AG08395 (cell line): Measurements from ENCODE around the gene ARPC5L.
A peak's percentile ranks its signal among the peaks of the same experiment; 100 is the strongest.

Source experiments
- DNase-seq: peaks from one replicate; pipeline ENCODE4 v3.0.0; 2012; ENCODE audit warnings: mixed read lengths, low spot score

ARPC5L gene

DNA sequence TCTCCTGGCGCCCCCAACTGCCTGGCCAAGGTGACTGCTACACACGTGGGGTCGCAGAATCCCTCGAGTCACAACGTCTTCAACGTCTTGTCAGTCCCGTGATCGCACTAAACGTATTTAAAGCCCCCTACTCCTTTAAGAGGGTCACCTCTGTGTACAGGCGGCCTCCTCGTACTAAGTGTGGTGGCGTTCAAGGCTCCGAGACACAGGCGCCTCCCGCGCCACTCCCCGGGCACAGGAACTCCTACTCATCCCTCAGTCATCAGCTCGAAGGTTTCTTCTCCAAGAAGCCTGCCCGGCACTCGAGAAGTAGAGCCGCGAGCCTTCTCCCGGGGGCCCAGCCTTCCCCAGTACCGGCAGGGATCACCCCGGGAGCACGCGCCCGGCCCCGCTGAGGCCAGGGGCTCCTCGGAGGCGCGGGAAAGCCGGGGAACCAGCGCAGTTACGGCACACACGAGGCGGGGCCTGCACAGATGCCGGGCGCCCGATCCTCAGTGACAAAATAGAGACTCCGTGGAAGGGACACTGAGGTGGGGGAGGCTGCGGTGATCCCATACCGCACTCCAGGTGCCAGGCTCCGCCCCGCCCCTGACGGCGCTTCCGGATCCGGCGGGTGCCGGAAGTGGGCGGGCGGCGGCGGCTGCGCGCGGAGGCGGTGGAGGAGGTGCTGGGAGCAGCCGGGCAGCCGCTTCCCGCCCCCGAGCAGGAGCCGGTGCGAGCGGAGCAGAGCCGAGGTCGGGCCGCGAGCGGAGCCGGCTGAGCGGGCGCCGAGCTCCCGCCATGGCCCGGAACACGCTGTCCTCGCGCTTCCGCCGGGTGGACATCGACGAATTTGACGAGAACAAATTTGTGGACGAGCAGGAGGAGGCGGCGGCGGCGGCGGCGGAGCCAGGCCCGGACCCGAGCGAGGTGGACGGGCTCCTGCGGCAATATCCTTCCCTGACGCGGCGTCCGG lies 6.9 kb downstream of the ARPC5L start:
- peak; percentile 96 for DNase-seq

DNA sequence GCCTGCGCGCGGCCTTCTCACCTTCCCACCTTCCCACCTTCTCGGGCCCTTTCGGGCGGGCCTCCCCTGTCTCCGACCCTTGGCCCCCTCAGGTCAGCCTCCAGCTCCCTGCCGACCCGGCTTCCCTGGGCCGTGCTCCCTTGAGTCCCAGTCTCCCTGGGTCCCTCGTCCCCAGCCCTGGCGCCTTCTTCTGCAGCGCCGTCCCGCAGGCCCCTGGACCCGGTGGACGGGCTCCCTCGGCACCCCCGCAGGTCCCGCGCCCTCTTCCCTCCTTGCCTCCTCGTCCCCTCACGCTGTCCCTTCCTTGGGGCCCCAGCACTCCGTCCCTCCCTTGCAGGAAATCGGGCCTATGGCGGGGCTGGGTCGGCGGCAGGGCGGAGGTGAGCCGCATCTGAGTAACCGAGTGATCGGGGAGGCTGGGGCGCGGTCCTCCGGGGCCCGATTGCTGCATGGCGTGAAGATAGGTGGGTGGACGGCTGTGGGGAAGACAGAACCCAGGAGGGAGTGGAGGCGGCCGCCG lies 7.6 kb downstream of the ARPC5L start:
- DNase-seq = peak; percentile 41

DNA sequence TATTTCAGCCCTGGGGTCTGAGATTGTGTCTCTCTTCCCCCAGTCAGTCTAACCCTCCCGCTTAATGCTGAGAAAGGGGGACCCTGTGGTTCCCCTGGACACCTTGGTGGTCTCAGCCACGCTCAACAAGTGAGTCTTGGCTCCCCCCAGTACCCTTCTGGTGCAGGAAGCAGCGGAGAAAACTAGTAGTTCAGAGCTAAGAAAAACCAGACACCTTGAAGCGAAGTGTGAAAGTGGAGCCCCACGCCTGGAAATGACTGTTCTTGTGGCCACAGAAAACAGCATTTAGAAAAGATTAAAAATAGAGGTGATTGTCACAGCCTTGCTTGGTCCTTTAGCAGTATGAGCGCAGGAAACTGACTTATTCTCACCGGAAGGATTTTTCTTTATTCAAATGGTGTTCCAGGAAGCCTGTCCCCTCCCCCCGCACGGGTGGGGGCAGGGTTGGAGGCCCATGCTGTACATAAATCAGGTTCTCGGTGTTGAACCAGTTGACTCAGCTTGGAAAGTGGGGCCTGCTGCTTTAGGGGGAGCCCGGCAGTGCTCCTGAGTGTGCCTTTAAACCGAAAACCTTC lies 8.1 kb downstream of the ARPC5L start:
- DNase-seq = no peak

DNA sequence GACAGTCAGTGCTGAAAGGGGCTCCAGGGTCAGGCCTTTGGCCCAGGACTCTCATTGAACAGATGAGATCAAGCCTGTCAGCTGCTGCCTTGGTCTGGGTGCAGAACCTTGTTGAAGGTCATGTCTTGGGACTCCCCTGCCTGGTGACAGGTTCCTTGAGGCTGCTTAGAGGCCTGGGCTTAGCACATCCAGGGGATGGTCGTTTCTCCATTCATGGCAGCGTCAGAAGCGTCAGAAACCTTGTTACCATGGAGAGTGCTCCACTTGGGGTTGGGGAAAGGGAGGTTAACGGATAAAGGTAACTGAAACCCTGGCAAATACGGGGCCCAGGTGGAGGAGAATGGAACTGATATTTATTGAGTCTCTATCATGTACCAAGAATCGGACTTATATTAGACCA lies 8.8 kb downstream of the ARPC5L start:
- no peak for DNase-seq

DNA sequence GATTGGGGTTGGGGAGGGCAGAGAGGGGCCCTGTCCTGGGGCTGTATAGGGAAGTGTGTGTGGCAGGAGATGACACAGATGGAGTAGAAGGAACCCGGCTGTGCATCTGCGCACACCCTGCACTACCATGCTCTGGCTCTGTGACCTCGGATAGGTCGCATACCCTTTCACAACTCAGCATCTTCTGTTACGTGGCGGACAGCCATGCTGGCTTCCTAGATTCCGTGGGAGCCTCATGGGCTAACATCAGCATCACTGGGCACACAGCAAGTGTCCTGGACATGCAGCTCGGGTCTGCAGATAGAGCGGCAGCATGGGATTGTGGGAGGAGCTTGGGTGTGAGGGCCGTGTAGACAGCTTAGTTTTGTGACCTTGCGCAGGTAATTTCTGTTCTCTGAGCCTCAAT lies 9.2 kb downstream of the ARPC5L start:
- DNase-seq = no peak

DNA sequence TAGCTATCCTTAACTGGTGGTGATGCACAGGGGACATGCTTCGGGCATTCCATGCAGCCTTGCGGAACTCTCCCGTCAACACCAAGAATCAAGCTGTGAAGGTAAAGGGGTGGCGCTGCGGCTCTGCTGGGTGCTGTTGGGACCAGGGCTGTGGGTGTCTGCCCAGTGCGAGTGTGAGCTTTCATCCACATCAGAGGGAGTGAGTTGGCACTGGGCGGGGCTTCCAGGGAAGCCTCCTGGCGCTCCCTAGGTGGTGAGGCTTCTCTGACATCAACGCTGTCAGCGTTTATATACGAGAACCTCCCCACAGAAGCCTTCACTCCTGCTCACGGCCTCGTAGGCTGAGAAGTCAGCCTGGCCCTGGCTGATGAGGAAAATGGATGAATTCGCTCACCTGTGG lies 11.7 kb downstream of the ARPC5L start:
- no peak for DNase-seq

DNA sequence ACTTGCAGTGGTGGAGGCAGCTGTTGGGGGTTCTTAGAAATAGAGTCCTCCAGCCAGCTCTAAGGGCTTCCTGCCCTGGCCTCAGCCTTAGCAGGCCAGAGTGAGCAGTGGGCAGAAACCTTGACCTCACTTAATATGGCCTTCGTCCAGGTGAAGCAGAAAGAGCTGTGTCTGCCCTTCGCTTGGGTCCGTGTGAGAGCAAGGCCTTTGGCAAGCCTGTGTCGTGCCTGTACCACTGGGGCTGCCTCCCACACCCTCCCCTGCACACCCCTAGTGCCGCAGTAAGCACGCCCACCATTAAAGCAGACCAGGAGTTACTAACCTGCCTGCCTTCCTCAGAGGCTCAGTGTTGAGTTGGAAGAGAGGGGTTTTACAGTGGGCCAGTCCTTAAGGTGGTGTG lies 13.6 kb downstream of the ARPC5L start:
- no peak for DNase-seq

DNA sequence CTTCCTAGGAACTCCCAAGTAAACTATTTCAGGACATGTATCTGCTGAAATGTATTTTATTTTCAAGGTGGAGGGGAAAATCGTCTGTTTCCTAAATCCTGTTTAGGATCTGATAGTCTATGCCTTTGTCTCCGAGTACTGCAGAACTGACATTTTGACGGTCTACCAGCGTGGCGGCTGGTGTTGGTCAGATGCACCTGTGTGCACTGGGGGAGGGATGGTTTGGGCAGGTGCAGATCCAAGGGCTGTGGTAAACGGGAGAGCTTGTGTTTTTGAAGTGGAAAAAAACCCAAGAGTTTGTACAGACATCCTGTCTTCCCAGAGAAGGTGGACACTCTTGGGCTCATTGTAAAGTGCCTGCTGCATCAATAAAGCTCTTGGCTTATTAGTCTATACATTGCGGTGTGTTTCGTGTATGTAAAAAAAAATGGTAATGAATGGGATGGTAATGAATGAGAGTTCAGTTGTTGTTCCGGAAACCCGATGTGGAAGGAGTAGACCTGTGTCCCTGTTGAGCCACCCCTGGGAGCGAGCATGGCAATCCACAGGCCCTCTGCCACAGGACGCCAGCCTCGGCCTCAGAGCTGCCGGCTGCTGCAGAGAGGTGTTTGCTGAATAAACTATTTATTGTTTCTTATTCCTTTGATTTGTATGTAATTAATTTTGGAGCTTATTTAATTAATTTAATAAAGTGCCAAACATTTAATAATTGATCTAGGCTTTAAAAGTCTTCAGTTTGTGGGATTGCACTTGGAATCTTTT lies 15.3 kb downstream of the ARPC5L start:
- no peak for DNase-seq

DNA sequence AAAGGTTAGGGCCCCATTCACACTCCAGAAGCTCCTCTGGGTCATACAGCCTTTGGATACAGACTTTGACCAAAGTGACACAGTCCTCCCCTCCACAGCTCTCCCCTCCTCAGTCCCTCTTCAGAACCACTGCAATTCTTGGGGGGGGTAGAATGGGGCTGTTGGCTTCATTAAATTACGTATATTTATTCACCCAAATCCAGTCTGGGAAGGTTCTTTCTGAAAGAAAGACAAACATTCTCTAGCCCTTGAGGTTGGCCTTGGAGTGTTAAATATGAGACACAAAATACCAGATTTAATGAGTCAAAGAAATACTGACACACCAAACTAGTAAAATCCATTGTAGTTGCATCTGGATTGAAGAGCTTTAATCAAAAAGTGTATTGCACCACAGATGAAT lies 16.1 kb downstream of the ARPC5L start:
- DNase-seq = no peak

DNA sequence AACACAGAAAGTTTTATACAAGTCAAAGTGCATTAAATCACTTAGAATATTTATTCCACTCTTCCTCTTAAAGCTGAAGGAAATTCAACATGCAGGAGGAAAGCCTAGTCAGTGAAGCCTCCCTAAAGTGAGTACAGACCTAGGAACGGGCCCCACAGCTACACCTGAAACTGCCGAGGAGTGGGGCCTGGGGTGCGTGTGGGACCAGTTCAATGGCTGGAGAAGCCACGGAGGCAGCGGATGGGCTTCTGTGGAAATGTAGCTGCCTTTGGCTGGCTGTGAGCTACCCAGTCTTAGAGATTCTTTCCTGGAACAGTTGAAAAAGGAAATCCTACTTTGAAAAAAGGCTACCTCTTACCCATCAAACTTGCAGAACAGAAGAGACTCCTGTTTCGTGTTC lies 16.6 kb downstream of the ARPC5L start:
- no peak for DNase-seq

DNA sequence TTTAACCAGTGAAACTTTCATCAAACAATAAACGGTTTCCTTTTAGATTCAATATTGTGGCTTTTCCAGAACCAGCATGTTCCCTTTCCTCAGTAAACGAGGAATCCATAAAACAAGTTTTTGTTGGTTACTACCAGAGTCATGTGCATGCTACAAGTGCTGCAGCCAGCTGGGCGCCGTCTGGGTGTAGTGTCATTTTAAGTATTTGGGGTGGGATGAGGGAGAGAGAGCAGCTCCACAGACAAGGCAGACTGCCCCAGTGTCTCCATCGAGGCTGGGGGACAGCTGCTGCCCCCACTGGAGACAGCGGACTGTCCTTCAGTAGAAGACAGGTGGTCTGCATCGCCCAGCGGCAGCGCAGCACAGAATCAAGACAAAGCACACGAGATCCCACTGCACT lies 17.3 kb downstream of the ARPC5L start:
- DNase-seq = no peak

DNA sequence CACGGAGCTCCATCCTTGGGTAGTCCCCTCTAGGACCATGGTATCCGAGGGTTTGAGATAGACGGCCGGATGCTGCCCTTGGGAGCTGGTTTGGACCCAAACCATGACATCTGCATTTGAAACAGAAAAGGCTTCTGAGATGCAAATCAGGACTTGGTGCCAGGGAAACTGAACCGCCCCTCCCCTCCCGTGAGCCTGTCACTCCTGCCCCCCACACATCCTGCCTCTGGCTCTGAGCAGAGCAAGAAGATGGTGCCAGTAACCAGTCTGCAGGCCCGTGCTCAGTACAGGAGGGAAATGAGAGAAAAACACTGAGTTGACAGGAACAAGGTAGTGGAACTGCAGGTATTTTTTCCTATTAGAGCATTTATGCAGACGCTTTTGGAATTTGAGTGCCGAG lies 18.6 kb downstream of the ARPC5L start:
- DNase-seq = no peak

DNA sequence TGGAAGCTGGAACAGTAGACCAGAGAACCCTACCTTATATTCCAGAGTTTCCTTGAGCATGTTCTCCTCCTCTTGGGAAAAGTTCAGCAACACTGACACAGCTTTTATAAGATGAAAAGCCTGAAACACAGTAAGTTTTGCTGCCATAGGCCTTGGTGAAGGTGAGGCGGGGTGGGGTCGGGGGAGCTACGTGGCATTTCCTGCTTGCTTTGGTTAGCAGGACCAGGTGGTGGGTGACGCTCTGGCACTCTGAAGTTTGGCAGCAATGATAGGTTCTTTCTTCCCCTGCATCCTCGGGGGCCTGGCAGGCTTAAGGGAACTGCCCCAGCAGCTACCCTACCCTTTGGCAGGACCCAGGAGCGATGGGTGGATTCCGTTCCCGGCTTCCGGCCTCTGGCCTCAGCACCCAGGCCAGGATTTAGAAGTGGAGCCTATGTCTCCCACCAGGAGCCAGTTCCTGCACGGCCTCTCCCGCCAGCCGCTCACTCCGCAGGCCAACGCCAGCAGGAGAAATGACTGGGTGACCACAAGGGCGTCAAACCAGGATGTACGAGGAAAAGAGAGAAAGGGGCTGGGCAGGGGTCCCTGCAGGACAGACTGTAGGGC lies 19.3 kb downstream of the ARPC5L start:
- DNase-seq = no peak

DNA sequence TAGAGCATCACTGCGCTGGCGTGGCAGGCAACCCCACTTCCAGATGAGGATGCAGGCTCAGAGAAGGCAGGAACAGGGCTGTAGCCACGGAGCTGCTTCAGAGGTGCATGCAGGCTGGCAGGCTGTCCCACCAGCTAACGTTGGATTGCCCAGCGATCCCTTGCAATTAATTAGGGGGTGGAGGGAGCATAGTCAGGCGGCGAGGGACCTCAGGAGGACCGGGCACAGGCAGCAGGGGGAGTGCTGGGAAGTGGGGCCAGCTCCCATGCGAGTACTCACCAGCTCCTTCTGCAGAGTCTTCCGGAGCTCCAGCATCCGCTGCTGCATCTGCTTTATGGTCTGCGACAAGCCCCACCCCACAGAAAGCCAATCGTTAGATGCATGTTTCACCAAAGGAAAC lies 20.3 kb downstream of the ARPC5L start:
- DNase-seq = no peak

DNA sequence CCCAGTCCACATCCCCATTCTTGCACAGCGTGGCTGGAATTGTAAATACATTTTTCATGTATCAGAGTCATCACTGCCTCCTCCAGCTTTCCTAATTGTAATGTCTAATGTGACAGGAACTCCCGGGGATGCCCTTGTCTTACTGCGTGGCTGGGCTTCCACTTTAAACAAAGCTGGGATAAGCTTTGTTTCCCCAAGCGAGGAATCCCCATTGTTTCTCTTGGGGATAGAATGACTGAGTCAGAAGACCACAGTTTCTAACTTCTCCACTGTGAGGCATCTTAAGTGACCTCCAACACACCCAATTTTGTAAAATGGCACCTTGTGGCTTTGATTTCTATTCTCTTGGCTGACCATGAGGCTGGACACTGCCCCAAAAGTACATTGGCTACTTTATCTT lies 22.4 kb downstream of the ARPC5L start:
- no peak for DNase-seq

DNA sequence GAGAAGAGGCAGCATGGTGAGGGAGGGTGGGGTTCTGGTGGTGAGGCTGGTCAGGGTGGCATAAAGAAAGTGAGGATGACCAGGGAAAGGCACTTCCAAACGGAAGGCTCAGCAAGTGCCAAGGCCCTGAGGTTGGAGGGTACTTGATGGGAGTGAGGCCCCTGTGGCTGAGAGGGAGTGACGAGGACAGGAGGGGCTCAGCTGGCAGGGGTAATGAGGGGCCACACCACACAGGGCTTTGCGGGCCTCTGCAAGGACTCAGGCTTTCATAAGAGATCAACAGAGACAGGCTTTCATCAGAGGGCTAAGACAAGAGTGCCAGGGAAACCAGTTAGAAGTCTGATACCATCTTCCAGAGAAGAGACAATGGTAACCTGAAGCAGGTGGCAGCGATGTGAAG lies 23.6 kb downstream of the ARPC5L start:
- DNase-seq = no peak

DNA sequence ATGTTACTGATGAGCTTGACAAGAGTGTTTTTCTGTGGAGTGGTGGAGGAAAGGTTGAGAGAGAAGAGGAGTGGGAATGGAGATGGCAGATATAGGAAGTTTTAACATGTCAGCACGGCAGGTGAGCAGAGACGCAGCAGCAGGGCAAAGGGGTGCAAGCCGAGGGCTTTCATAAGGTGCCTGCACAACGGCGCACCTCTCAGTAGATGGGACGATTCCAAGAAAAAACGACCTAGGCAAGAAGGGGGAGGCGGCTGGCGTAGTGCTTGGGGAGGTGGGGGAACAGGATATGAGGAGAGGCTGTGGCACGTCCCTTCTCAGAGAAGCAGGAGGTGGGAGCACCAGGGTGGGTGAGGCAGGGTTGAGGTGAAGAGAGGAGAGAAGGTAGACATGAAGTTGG lies 24.5 kb downstream of the ARPC5L start:
- DNase-seq = no peak

DNA sequence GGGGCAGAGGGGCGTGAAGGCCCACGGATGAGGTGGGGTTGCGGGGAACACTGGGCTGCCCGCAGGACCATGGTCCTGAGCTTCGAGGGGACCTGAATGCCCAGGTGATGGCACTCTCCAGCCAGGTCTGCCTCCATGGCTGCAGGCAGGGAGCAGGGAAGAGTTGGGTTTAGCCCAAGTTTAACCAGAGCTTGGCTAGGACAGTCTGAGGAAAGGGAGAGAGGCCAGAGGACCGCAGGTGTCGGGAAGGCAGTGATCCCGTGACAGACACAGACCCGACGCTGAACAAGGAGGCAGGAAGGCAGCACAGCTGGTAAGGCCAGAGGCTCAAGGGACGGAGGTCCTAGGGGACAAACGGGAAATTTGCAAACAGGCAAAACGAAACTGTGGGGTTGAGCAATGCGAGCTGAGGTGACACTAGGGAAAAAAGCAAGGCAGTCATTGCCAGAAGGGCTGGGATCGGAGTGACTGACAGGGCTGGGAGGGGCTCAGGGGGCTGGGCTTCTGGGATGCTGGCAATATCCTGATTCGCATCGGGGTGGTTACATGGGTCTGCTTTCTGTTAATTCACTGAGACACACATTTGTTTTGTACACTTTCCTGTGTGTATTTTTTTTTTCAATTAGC lies 25.0 kb downstream of the ARPC5L start:
- no peak for DNase-seq

DNA sequence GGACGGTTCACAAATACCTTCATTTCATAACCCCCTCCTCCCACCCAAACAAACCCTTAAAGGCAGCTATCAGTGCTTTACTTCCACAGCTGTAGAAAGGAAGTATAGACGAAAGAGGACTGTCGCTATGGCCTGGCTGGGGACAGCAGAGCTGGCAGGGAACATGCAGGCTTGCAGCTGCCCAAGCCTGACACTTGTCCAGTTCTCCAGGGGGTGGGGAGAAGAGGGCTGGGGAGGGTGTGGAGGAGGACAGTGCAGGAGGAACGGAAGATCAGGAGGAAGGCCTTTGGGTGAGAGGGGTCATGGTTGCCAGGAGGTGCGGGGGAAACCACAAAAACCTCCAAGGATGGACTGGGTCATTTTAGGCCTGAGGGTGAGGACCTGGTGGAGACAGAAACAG lies 25.9 kb downstream of the ARPC5L start:
- DNase-seq = no peak

DNA sequence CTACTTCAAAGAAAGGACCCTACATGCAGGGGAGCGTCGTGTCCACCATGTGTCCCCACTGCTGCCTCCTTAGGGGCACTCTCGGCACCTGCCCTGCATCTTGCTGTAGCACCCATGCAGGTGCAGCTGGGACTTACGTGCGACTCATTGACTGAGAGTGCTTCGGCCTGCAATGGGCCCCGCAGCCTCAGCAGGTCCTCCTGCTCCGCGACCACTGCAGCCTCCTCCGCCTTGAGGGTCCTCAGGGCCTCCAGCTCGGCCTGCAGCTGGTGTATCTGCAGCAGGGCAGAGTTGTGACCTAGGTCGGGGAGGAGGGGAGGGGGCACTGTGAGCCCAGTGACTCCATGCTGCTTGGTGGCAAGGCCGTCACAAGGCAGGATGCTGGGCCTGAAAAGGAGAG lies 27.1 kb downstream of the ARPC5L start:
- DNase-seq = no peak

DNA sequence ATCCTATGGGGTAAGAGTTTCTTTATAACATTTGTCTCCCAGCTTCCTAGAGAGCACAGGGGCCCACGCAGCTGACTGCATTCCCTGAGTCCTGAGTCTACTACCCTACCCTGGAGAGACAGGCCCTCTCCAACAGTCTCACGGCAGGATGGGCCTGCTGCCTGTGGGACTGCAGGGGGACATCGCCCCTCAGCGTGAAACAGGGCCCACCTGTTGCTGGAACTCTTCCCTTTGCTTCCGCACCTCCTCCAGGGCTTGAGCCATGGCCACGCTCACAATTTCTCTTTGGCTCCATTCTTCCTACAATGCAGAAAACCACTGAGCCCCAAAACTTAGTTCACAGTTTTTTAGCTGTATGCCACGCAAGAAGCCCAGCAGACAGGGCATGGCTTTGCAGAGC lies 28.2 kb downstream of the ARPC5L start:
- DNase-seq = no peak
